Measurements from ENCODE around the gene EXOC3.
A peak's percentile ranks its signal among the peaks of the same experiment; 100 is the strongest.
"Not testable (repeated sequence)": the region's sequence is repeated elsewhere in the genome, so short reads cannot be mapped to it uniquely, and the experiment has no call there.

EXOC3 gene

DNA sequence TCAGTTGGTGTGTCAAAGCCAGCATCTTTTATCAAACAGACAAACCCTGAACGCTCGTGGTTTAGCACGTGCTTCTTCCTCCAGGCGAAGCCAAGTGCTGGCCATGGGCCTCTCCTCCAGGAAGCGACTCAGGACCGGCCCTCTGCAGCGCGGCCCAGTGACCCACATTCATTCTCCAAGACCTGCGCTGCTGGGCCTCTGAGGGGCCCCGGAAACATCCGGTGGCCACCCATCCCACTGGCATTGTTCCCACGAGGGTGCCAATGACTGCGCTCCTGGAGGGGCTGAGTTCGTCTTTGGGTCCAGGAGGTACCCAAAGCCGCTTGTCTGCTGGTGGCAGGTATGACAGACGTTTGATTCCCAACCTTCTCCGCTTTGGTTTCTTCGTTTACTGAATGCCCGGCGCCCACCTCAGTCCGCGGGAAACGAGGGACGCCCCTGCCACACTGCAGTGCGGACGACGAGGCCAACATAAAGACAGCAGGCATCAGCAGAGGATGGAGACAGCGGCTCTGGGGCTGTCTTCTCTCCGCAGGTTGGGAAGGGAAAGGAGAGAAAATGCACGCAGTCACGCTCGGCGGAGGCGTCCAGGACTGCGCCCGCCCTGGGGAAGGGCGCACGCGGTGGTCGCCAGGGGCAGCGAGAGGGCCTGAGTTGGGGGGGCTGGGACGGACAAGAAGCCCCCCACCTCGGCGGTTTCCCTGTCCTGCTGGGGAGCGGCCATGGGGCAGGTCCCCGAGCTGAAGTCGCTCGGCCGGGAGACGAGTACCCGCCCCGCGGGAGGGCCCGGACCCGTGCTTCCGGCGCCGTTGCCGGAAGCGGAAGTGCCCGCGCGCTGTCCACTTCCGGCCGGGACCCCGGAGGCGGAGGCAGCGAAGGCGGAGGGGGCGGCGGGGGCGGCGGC, at the start of gene EXOC3:
EXOC3 (plus strand) TSS at position 842 of the 904 bp plus-strand sequence. CDS start 3,030 bp downstream, outside the sequence.
- DNase-seq (ENCODE audit: insufficient read length, low spot score), result peak; percentile 99
- no peak for FAIRE-seq

DNA sequence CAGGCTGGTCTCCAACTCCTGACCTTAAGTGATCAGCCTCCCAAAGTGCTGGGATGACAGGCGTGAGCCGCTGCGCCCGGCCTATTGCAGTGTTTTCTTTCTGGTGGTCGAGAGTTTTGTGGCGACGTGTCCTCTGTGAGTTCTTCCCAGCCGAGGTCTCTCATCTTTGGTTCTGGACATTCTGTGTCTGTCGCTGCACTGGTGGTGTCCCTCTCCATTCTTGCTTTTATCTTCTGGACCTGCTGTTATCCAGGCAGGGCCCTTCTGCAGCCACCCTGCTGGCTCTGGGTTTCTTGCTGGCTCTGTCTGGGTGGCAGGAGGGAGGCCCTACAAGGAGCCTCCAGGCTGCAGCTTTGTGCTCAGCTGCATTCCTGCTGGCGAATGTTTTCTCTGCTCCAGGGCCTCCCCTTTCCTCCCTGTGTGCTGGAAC, 49.1 kb upstream of the EXOC3 start:
- DNase-seq (ENCODE audit: insufficient read length, low spot score), result no peak

DNA sequence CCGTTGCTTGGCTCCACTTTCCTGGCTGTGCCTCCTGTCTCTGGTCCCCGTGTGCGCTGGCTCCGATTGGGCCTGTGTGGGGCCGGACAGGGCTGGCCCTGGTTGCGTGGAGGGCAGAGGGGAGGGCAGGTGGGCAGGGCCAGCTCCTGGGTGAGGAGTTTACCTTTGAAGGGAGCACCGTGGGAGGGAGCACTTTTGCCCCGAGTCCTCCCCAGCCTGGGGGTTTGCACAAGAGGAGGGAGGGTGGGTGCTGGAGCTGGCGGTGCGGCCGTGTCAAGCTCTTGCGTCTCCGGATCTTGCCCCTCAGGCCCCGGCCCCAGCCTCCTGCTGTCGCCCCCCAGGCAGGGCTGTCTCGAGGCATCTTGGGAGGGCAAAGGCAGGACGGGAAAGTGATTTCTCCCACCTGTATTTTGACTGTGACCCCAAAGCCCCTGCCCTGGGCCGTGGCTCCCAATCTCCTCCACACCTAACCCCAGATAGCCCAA, 48.3 kb upstream of the EXOC3 start:
- FAIRE-seq, result no peak

More for the DNA sequence above, 49.1 kb upstream of the EXOC3 start:
- FAIRE-seq, result no peak

DNA sequence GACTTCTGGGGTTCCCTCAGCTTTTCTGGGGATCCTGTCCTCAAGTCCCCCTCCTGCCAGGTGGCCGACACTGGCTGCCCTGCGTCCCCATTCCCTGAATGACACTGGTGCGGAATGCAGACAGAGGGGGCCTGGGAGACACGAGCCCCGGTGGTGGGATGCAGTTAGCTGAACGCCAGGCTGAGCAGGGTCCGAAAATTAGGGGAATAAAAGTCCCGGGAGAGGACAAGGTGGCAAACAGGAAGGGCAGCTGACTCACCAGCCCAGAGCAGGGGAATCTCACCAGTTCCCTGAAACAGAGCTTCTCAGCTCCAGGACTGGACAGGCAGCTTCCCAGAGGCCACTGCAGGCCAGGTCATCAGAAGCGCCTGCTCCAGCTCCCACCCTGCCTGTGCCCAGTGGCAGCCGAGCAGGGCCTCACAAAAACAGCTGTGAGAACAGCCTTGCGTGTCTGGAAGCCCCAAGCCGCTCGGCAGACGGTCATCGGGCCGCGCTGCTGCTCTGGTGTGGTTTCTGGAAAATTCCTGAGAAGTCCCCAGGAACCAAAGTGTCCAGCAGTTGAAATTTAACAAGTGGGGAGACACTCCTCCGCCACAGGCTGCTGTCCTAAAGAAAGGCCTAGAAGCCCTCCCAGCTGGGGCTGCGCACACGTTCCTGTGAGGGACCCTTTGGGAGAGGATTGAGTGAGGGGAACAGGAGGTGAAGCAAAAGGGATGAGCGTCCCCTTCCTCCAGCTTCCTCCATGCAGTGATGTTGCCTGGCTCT, 47.6 kb upstream of the EXOC3 start:
- FAIRE-seq (no peak), DNase-seq (ENCODE audit: insufficient read length, low spot score) (no peak)

More for the DNA sequence above, 48.3 kb upstream of the EXOC3 start:
- no peak for DNase-seq (ENCODE audit: insufficient read length, low spot score)

DNA sequence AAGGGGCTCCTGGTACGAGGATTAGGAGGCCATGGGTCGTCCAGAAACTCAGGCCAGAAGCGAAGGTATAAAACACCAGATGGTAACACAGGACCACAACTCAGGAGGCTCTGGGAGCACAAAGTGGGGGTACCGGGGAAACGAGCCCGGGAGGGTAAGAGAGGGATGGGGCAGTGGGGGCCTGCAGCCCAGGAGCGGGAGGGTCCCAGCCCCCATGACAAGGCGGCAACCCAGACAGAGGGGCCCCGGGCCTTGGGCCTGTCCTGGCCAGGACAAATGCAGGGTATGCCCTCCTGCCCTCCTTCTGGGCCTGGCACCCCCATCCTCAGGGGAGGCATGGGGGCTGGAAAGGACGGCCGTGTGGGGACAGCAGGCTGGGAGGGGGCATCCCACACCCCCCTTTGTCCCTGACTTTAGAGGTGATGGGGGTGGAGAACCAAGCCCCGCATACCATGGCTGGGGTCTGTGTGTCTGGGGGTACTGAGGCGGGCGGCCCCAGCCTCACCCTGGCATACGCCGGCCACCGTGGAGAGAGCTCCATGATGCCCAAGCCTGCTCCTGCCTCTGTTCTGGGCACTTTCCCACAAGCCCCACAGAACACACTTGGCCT, 47.0 kb upstream of the EXOC3 start:
- DNase-seq (ENCODE audit: insufficient read length, low spot score) (no peak), FAIRE-seq (no peak)

DNA sequence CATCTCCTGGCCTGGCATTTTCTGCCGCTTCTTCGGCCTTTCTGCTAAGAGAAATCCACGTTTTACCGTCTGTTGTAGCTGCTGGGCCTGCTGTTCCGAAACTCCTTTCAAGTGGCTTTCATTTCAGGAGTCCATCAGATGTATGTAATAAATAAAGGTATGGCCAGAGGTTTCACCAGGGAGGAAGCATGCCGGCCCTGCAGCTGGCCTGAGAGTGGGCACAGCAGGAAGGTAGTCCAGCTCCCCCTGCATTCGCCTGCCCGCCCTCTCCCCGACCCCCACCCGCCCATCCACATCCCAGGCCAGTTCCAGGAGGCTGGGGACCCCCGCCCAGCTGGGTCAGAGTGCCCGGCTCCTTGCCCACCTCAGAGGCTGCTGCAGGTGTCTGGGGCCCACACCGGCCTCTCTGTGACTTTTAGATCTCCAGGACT, 46.4 kb upstream of the EXOC3 start:
- no peak for DNase-seq (ENCODE audit: insufficient read length, low spot score)
- FAIRE-seq, result no peak

DNA sequence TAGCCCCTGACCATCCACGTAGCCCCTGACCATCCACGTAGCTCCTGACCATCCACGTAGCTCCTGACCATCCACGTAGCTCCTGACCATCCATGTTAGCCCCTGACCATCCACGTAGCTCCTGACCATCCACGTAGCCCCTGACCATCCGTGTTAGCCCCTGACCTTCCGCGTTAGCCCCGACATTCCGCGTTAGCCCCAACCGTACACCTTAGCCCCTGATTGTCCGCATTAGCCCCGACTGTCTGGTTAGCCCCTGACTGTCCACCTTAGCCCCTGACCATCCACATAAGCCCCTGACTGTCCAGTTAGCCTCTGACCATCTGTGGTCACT, 44.9 kb upstream of the EXOC3 start:
- DNase-seq (ENCODE audit: insufficient read length, low spot score); FAIRE-seq: not testable (repeated sequence)

DNA sequence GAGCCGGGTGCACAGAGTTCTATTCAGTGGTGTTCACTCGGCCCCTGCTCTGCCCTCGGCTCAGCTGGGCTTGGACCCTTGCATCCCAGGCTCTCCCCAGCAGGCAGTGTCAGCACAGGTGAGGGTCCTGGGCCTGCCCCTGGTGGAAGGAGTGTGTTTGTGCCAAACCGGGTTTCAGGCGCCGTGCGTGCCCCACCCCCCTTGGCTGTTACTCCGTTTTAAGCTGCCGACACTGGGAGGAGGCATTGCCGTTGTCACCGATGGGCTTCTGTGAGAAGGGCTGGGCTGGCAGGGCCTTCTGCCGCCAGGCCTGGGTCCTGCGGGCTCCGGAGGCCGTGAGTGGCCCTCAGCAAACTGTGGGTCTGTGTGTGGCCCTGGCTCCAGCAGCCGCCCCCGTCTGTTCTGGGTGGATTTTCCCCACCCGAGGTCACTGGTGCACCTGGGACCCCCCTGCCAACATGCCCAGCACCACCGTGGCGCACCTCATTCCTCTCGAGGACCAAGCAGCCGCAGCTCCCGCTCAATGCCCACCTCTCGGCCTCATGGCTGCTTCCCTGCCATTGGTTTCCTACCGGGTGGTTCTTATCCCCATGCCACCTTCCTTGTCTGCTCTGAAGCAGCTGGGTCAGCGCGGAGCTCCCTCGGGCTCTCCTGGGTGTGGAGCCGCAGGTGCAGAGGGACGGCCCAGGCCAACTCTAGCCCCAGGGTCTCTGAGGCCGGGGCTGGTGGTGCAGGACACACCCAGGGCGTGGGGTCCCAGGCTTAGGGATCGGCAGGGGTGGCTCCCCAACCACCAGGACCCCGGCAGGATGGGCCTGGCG, 44.3 kb upstream of the EXOC3 start:
- no peak for DNase-seq (ENCODE audit: insufficient read length, low spot score)
- FAIRE-seq, result no peak

DNA sequence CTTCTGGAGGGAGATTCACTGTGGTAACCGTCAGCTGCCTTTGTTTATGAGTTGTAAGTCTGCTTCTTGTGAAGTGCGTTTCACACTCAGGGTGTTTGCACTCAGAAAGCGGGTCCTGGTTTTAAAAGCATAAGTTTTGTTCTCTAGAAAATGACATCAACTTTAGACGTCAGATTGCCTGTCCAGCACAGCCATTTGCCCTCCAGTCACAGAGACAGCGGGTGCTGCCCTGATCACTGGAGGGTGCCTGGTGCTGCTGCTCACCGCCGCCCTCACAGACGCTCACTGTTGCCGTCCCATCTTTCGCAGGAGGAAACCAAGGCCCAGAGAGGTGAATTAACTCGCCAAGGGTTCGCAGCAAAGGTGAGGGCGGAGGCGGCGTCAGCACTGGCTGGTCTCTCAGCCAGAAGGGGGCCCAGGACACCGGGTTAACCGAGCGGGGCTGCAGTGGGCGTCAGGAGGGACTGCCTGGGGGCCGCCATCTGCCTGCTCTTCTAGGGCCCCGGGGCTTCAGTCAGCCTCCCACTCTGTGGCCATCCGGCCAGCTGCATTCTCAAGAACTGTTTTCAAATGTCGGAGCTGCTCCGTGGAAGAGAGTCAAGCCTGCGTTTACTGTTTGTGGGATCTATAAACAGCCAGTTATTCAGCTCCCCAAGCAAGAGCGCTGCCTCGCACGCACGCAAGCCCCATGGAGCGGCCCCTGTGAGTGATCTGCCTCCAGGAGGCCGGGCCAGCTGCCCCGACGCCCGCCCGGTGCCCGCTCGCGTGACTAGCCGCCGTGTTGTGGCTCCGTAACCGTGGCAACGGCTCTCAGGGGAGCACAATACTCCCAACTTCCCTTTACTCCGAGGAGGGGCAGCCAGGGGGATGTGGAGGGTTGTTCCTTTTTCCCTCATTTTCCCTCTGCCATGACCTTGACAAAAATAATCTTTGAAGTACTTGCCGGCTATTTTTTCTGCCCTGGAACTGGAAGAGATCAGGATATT, 43.4 kb upstream of the EXOC3 start:
- FAIRE-seq (peak; percentile 95), DNase-seq (ENCODE audit: insufficient read length, low spot score) (peak; percentile 63)

DNA sequence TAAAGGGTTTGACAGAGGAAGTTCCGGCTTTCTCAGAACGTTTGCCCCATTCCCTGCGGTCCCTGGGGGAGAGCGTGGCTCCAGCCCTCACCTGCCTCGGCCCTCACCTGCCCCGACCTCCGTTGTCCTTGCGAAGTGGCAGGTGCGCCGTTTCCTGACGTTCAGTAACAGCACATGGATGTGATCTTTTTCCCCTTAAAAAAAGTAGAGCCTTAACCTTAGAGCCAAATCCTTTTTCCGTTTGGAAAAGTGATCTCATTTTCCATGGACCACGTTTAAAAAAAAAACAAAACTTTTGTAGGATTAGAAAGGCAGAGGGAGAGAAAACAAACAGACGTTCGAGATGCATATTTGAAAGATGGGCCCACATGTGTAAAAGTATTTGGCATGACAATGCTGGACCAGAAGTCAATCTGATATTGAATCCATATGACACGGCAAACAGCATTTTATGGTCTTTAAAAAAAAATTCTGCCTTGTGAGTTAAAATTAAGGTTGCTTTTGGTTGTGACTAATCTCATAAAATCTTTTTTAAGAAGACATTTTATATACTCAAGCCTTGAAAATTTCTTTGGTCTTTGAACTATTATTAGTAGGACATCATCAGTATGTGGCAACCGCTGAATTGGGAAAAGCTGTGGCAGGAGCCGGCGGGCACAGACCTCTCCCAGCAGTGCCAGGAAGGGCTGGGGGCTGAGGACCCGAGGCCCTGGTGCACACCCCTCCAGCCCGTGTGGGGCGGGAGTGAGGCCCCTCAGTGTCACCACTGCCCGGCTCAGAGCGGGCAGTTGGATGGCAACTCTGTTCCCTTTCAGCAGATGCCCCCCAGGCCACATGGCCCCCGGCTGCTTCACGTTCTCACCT, 42.5 kb upstream of the EXOC3 start:
- DNase-seq (ENCODE audit: insufficient read length, low spot score) (no peak), FAIRE-seq (peak; percentile 35)

DNA sequence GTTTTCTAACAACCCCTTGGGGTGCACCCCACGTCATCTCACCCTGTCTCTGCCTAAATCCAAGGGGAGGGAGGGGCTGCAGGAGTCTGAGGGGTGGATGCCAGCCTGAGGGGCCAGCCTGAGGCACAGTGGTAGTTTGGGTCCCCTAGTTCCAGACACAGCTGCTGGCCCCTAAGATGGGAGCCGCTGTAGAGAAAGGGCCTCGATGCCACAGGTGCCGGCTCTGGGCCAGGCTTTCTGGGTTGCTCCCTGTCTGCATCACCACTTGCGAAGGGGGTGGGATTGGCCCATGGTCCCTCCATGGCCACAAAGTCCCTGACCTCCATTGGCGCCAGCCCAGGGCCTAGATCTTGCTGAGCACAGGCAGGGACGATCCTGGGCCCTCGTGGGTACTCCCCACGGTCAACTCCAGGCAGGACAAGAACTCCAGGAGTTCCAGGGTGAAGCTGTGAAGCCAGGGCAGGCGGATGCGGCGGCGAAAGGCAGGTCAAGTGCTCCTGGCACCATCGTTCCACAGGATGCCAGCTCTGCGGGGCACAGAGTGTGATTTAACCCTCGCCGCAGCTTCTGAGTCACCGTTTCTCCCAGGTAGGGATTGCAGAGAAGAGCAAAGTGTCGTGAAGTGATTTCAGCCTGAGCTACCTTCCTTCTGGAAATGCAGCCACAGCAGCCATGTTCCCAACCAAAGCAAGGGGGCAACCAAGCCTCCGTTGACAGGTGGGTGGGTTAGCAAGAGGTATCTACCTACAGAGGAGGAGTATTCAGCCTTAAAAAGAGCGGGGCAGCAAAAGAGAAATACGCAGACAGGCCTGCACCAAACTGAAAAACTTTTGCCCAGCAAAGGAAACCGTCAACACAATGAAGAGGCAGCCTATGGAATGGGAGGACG, 41.6 kb upstream of the EXOC3 start:
- DNase-seq (ENCODE audit: insufficient read length, low spot score) (no peak), FAIRE-seq (peak; percentile 37)

DNA sequence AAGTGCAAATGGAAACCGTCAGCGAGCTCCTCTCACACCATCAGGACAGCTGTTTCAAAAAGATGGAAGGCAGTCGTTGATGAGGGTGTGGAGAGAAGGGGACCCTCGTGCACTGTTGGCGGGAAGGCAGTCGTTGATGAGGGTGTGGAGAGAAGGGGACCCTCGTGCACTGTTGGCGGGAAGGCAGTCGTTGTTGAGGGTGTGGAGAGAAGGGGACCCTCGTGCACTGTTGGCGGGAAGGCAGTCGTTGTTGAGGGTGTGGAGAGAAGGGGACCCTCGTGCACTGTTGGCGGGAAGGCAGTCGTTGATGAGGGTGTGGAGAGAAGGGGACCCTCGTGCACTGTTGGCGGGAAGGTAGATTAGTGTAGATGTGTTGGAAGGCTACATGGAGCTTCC, 40.8 kb upstream of the EXOC3 start:
- not testable (repeated sequence) for DNase-seq (ENCODE audit: insufficient read length, low spot score); FAIRE-seq

DNA sequence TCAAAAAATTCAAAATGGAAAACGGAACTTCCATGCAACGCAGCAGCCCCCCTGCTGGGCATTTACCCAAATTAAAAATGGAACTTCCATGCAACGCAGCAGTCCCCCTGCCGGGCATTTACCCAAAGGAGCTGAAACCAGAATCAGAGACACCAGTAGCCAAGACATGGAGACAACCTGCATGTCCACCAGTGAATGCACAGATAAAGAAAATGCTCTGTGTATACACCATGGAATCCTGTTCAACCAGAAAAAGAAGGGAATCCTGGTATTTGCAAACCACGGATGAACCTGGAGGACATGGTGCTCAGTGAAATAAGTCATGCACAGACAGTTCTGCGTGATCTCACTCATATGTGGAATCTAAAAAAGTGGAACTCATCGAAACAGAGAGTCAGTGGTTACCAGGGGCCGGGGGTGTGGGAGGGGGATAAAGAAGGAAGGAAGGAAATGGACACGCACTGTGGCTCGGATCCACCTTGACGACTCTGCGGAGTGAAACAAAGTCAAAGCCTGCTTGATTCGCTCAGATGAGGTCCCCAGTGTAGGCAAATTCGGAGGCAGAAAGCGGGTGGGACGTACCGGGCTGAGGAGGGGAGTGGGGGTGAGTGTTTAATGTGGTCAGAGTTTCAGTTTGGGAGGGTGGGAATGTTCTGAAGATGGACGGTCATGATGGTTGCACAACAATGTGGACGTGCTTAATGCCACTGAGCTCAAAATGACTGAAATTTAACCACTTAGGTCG, 40.2 kb upstream of the EXOC3 start:
- peak; percentile 87 for FAIRE-seq
- no peak for DNase-seq (ENCODE audit: insufficient read length, low spot score)

DNA sequence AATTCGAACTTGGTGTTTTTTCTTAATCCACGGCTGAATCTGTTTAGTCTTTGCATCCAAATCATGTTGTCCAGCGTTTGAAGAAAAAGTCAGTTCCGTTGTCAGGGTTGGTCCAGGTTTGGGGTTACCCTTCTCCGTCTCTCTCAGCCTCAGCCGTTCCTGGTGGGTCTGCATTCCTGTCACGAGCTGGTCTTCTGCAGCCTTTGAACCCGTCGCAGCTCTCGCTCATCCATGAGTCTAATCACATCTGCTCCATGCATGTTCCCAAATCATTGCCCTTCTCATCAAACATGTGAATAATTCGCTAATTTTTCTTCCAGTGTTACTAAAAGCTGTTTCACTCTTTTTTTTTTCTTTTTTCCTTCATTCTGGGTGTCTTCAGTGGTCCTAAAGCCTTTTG, 39.0 kb upstream of the EXOC3 start:
- peak; percentile 53 for FAIRE-seq
- no peak for DNase-seq (ENCODE audit: insufficient read length, low spot score)

DNA sequence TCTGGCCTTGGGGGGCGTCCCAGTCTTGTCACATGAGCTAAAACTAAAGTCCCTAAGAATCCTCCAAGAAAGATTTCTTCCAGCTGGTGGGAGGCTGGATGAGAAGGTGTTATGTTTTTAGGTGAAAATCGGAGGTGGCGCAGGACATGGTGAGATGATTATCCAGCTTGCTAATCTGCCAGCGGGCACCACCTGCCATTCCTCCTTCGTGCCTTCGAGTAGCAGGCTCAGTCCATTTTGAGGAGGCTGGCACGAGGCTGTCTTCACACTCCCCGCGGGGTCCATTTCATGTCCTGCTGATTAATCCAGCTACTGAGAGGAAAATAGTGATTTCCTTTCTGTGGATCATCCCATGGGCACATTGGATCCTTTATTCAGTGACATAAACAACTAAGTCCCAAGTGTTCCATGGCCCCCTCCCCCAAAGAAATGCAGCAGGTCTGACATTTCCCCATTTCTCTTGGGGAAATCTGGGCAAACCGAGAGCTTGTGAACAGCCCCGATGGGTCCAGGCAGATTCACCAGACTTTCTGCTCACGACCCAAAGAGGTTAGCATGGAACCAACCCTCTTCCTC, 38.2 kb upstream of the EXOC3 start:
- DNase-seq (ENCODE audit: insufficient read length, low spot score) (no peak), FAIRE-seq (no peak)

DNA sequence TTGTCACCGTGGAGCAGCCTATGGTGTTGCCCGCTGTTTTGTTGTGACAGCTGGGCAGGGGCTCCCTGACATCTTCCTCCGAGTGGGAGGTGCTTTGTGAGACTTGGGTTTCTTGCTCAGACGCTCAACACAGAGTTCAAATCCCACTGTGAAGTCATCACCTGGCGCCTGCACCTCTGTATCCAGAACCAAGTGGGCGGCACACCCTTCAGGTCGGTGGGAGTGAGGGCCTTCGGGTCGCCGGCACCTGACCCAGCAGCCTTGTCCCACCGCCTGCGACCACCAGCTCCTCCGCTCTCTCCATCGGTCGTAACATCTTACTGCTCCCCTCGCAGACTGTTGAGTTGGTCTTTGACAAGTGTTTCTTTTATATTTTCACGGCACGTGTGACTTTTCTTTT, 37.6 kb upstream of the EXOC3 start:
- FAIRE-seq (no peak), DNase-seq (ENCODE audit: insufficient read length, low spot score) (no peak)

Data from GM19239 (cell line).